ENCODE data around the gene TSR3.

Gene TSR3

GRCh38 chr16:1363501-1364041 is 11.9 kb upstream of the TSR3 start:
- Histone ChIP-seq H3K27ac (no peak overlapping the region), H3K36me3 (peaks cover 83 to 93% (median 86%) of the 10 kb centered on the region in 11 experiments)

GRCh38 chr16:1362807-1363206 is 11.1 kb upstream of the TSR3 start:
- Histone ChIP-seq H3K27me3 (no peaks in the 10 kb centered on the region), H3K4me1 (peaks cover 0 to 22% (median 6%) of the 10 kb centered on the region in 10 experiments; a peak in 9 of 20 replicates), H3K4me2 (no peak overlapping the region), H4K20me1 (peaks cover 52 to 95% (median 91%) of the 10 kb centered on the region in 11 experiments), H3K27ac (no peak overlapping the region), H3K9me3 (replicated peaks in 1 of 11) (no peaks in the 10 kb centered on the region), H3K4me3 (no peak overlapping the region), H3K9ac (no peak overlapping the region), H3K36me3 (peaks cover 80 to 96% (median 88%) of the 10 kb centered on the region in 11 experiments)
- TF ChIP-seq Cebpa-rat (IDR thresholded peaks at IDR 0.05) = no peak

More at GRCh38 chr16:1363501-1364041, 11.9 kb upstream of the TSR3 start:
- peaks cover 45 to 91% (median 83%) of the 10 kb centered on the region in 11 experiments for H4K20me1 ChIP-seq
- H3K27me3 ChIP-seq = no peaks in the 10 kb centered on the region
- H3K9ac ChIP-seq = no peak overlapping the region
- H3K4me3 ChIP-seq = no peak overlapping the region
- peaks cover 0 to 16% (median 3%) of the 10 kb centered on the region in 10 experiments; a peak in 6 of 20 replicates for H3K4me1 ChIP-seq
- no peaks in the 10 kb centered on the region for H3K9me3 ChIP-seq (replicated peaks in 1 of 11)
- no peak overlapping the region for H3K4me2 ChIP-seq
- no peak for TF ChIP-seq Cebpa-rat (IDR thresholded peaks at IDR 0.05)

GRCh38 chr16:1361685-1362360 is 10.1 kb upstream of the TSR3 start:
- Histone ChIP-seq H3K36me3 (peaks cover 74 to 90% (median 82%) of the 10 kb centered on the region in 11 experiments), H4K20me1 (peaks cover 57 to 99% (median 98%) of the 10 kb centered on the region in 11 experiments), H3K27me3 (no peaks in the 10 kb centered on the region), H3K4me3 (no peak overlapping the region), H3K9ac (no peak overlapping the region), H3K9me3 (replicated peaks in 1 of 11) (no peaks in the 10 kb centered on the region), H3K4me1 (peaks cover 0 to 20% (median 6%) of the 10 kb centered on the region in 10 experiments; a peak in 9 of 20 replicates), H3K27ac (no peak overlapping the region), H3K4me2 (no peak overlapping the region)
- no peak for TF ChIP-seq Cebpa-rat (IDR thresholded peaks at IDR 0.05)

DNA sequence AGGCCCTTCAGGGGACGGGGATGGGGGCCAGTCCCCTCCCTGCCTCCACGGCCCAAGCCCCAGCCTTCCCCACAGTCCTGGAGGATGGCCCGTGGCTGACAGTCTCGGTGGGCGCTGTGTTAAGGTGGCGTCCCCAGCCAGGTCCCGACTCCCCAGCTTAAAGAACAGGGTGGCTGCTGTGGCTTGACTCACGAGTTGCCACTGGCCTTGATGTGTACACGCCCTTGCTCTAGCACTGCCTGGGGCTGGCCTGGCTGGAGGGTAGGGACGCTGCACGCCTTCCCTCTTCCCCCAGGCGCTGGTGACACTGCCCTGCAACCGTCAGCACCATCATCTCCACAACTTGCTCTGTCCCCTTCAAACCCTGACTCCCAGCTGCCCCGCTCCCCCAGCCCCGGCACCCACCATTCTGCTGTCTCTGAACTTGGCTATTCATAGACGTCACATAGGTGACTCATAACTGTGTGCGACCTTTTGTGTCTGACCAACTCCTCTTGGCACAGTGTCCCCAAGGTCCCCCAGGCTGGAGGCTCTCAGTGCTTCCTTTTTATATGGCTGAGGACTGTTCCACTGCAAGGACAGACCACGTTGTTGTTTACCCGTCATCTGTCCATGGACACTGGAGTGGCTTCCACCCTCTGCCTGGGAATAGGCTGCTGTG is 6.4 kb upstream of the TSR3 start:
- Histone ChIP-seq H3K4me1 (peaks cover 6 to 33% (median 12%) of the 10 kb centered on the region in 10 experiments), H3K27ac (no peak overlapping the region), H4K20me1 (peaks cover 53 to 100% (median 99%) of the 10 kb centered on the region in 11 experiments), H3K36me3 (peaks cover 37 to 52% (median 48%) of the 10 kb centered on the region in 11 experiments), H3K4me2 (peak overlapping the region in 1 of 11 experiments; percentile 4; a peak in 1 of 22 replicates), H3K27me3 (no peaks in the 10 kb centered on the region), H3K9ac (no peak overlapping the region), H3K9me3 (replicated peaks in 1 of 11) (no peaks in the 10 kb centered on the region), H3K4me3 (no peak overlapping the region)
- no peak for TF ChIP-seq Cebpa-rat (IDR thresholded peaks at IDR 0.05)

DNA sequence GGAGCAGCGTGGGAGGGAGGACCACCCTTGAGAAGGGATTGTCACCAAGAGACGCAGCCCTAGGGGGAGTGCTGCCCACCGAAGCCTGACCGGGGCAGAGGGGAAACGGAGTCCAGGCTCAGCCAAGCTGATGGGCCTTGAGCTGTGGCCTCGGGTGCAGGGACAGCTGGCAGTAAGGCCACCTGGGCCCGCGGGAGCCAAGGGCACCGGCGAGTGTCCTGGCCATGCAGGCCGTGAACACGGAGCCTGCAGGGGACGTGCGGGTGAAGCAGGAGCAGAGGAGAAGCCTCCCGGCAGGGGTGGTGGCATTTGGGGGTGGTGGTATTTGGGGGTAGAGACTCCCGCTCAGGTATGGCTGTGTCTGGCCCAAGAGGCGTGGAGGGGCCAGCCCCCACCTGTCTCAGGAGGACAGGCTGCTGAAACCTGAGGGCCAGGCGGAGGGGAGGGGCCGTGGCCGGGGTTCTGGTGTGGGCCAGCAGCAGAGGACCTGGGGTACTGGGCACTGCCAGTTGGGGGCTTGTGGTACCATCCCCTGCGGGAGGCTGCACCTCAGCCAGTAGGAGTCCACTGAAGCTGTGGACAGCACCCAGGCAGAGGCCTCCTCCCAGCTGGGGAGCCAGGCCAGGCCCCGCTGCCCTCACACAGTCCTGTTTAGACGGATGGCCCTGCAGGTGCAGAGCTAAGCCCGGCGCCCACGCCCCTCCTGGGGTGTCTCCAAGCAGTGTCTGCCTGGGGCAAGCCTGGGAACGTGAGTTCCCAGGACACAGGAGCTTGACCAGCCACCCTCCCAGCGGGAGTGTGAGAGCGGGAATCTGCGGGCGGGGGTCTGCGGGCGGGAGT is 4.6 kb upstream of the TSR3 start:
- Histone ChIP-seq H3K27ac (no peak overlapping the region), H3K9me3 (replicated peaks in 1 of 11) (no peaks in the 10 kb centered on the region), H3K4me3 (no peak overlapping the region), H3K4me2 (no peak overlapping the region), H3K36me3 (peaks cover 22 to 35% (median 31%) of the 10 kb centered on the region in 11 experiments), H3K9ac (peak overlapping the region in 3 of 11 experiments; percentile 14 to 34 (median 29); a peak in 2 of 22 replicates), H4K20me1 (peaks cover 41 to 93% (median 88%) of the 10 kb centered on the region in 11 experiments), H3K27me3 (no peaks in the 10 kb centered on the region), H3K4me1 (peaks cover 14 to 38% (median 20%) of the 10 kb centered on the region in 10 experiments)
- TF ChIP-seq Cebpa-rat (IDR thresholded peaks at IDR 0.05) = no peak

GRCh38 chr16:1355591-1355990 is 3.9 kb upstream of the TSR3 start:
- no peak overlapping the region for H3K4me2 ChIP-seq
- no peak overlapping the region for H3K4me3 ChIP-seq
- peaks cover 17 to 30% (median 24%) of the 10 kb centered on the region in 11 experiments for H3K36me3 ChIP-seq
- H3K27ac ChIP-seq = no peak overlapping the region
- peak overlapping the region in 3 of 11 experiments; percentile 14 to 31 (median 29); a peak in 3 of 22 replicates for H3K9ac ChIP-seq
- H3K9me3 ChIP-seq (replicated peaks in 1 of 11) = no peaks in the 10 kb centered on the region
- H3K27me3 ChIP-seq = no peaks in the 10 kb centered on the region
- H3K4me1 ChIP-seq = peaks cover 19 to 43% (median 27%) of the 10 kb centered on the region in 10 experiments
- no peak for TF ChIP-seq Cebpa-rat (IDR thresholded peaks at IDR 0.05)
- peaks cover 36 to 90% (median 81%) of the 10 kb centered on the region in 11 experiments for H4K20me1 ChIP-seq

GRCh38 chr16:1354815-1355540 is 3.3 kb upstream of the TSR3 start:
- Histone ChIP-seq H3K27me3 (no peaks in the 10 kb centered on the region), H3K9me3 (replicated peaks in 1 of 11) (no peaks in the 10 kb centered on the region), H3K9ac (peak overlapping the region in 2 of 11 experiments; percentile 29 to 31; a peak in 3 of 22 replicates), H3K27ac (no peak overlapping the region), H4K20me1 (peaks cover 35 to 90% (median 75%) of the 10 kb centered on the region in 11 experiments), H3K4me3 (no peak overlapping the region), H3K4me2 (peak overlapping the region in 3 of 11 experiments; percentile 96 to 99 (median 99); a peak in 2 of 22 replicates), H3K36me3 (peaks cover 16 to 30% (median 21%) of the 10 kb centered on the region in 11 experiments), H3K4me1 (peaks cover 25 to 49% (median 33%) of the 10 kb centered on the region in 10 experiments)
- TF ChIP-seq Cebpa-rat (IDR thresholded peaks at IDR 0.05) = no peak

- TF ChIP-seq Cebpa-rat (IDR thresholded peaks at IDR 0.05) = no peak
- H3K9ac ChIP-seq = peak overlapping the region; percentile 73 to 96 (median 88)
- H3K4me3 ChIP-seq = peak overlapping the region; percentile 77 to 99 (median 92)
These were observed 480 bp downstream of the TSR3 start for GRCh38 chr16:1351215-1351581.

More at GRCh38 chr16:1351215-1351581, 480 bp downstream of the TSR3 start:
- Histone ChIP-seq H3K4me1 (peaks cover 26 to 48% (median 32%) of the 10 kb centered on the region in 10 experiments), H3K27ac (peak overlapping the region; percentile 70 to 86 (median 81)), H3K4me2 (peak overlapping the region; percentile 89 to 99 (median 97)), H3K9me3 (replicated peaks in 1 of 11) (no peaks in the 10 kb centered on the region), H3K36me3 (peaks cover 20 to 39% (median 27%) of the 10 kb centered on the region in 11 experiments), H3K27me3 (no peaks in the 10 kb centered on the region), H4K20me1 (peaks cover 10 to 85% (median 39%) of the 10 kb centered on the region in 11 experiments; a peak in 21 of 22 replicates)

Data from BLaER1 treated with 17β-estradiol and CSF1 and Interleukin-3, amounts not matched to agents 10 nM and 100 nM (cell line).